GM18951 (cell line): Measurements from ENCODE around the gene SERPINB6.
A peak's percentile ranks its signal among the peaks of the same experiment; 100 is the strongest.
"Not testable (repeated sequence)": the region's sequence is repeated elsewhere in the genome, so short reads cannot be mapped to it uniquely, and the experiment has no call there.

Experiments used
- POLR2A ChIP-seq: IDR thresholded peaks from 4 replicates; pipeline ENCODE4 v1.6.1; 2011; ENCODE audit warnings: mild to moderate bottlenecking; ENCODE audit not compliant: insufficient read length, insufficient read depth; ENCODE audit errors: extremely low read depth
- in situ Hi-C: fragments of 300-500 bp; cut with MboI; formaldehyde crosslinking; loops from one replicate; pipeline ENCODE4 v1.12.0; 2022; ENCODE audit warnings: low sequenced_read_pairs, mixed read lengths, inconsistent platforms; ENCODE audit not compliant: unreplicated experiment

The SERPINB6 gene

DNA sequence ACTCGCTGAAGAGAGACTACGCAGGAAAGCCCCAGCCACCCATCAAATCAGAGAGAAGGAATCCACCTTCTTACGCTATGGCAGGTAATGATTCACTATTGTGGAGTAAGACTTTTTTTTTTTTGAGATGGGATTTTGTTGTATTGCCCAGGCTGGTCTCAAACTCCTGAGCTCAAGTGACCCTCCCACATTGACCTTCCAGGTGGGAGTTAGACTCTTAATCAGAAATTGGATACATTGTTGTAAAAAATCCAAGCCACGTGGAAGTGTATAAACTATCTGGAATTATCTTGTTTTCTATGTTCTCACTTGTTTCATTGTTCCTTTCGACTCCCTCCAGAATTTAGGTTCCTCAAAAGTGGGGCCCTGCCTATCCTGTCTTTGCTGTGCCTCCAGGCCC is 35.1 kb upstream of the SERPINB6 start:
- no peak for TF ChIP-seq POLR2A
- in situ Hi-C loops = no loop called here

DNA sequence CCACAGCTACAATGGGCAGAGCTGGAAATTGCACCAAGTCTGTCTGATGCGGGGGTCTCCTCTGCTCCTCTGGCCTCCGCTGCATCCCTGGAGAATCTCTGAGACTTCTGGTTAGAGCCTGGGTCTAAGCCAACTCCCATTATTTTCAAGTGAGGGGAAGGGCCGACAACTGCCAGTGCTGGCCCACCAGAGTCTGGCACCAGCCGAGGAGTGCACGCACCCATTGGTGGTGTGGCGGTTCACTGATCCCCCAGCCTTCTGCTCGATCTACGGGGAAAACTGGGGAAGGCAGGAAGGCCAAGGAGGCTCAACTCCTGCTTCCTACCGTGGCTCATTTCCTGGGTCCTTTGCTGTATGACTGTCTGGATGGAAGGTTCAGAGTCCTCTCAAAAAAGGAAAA is 34.5 kb upstream of the SERPINB6 start:
- in situ Hi-C loops = no loop called here
- no peak for TF ChIP-seq POLR2A

DNA sequence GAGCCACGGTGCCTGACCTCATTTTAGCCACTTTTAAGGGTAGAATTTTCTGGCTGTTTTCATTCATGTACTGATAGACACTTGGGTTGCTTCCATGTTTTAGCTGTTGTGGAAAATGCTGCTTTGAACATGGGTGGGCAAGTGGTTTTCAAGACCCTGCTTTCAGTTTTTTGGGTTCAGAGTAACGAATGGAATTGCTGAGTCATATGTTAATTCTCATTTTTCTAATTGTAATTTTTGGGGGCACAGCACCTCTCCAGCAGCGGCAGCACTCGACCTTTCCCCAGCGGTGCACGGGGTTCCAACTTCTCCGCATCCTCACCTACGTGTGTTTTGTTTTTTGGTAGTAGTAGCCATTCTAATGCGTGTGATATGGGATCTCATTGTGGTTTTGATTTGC is 33.7 kb upstream of the SERPINB6 start:
- no peak for TF ChIP-seq POLR2A
- in situ Hi-C loops = no loop called here

DNA sequence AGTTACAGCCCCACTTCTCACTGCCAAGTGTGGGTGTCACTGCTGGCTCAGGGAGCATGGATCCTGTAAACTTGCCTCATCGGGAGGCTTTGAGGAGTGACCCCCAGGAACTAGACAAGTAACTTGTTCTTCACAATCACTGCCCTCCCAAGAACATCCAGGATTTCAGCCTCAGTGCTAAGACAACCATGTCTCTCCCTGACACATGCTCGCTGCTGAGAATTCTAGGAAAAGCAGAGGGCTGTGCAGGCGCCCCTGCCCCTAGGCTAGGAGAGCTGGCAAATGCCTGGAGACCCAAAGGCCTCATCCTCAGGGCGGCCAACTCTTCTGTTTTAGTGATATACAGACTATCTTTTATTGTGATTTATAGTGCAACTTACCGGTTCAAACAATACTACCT is 31.9 kb upstream of the SERPINB6 start:
- in situ Hi-C loops = not testable (repeated sequence)

DNA sequence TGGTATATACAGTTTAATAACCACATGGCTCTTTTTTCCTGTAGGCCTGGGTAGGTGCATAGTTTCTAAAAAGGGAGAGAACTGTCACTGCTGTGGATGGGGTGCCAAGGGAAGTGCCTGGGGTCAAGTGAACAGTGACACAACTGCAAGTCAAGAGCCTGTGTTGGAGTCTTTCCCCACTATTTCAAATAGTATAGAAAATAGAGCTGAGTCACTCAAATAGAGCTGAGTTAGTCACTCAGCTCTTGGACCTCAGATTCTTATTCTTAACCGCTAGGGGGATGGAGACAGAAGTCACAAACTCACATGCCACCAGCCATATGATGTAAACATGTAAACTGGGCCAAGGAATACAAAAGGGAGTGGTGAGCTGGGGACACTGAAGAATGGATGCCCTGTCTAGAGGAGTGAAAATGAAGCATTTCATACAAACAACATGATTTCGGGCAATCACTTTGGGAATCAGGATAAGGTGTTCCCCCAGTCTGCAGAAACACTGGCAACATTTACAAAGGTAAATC is 30.5 kb upstream of the SERPINB6 start:
- in situ Hi-C loops = no loop called here
- no peak for TF ChIP-seq POLR2A

DNA sequence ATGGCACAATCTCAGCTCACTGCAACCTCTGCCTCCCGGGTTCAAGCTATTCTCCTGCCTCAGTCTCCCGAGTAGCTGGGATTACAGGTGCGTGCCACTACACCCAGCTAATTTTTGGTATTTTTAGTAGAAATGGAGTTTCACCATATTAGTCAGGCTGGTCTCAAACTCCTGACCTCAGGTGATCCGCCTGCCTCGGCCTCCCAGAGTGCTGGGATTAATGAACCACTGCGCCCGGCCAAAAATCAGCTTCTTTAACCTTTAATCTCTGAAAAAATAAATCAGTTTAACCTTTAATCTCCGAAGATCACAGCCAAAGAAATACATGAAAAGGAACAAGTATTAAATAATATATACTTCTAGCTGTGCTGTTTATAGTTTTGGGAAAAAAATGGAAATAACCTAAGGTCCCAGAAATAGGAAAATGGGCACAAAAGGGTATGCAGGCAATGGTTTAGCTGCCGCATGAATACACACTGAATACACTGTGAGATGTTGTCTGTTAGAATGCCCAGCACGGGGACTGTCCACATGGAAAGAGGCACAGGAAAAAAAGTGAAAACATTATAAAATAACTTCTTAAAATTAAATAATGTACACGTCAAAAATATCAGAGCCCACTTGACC is 29.9 kb upstream of the SERPINB6 start:
- TF ChIP-seq POLR2A = no peak
- in situ Hi-C loops = no loop called here

DNA sequence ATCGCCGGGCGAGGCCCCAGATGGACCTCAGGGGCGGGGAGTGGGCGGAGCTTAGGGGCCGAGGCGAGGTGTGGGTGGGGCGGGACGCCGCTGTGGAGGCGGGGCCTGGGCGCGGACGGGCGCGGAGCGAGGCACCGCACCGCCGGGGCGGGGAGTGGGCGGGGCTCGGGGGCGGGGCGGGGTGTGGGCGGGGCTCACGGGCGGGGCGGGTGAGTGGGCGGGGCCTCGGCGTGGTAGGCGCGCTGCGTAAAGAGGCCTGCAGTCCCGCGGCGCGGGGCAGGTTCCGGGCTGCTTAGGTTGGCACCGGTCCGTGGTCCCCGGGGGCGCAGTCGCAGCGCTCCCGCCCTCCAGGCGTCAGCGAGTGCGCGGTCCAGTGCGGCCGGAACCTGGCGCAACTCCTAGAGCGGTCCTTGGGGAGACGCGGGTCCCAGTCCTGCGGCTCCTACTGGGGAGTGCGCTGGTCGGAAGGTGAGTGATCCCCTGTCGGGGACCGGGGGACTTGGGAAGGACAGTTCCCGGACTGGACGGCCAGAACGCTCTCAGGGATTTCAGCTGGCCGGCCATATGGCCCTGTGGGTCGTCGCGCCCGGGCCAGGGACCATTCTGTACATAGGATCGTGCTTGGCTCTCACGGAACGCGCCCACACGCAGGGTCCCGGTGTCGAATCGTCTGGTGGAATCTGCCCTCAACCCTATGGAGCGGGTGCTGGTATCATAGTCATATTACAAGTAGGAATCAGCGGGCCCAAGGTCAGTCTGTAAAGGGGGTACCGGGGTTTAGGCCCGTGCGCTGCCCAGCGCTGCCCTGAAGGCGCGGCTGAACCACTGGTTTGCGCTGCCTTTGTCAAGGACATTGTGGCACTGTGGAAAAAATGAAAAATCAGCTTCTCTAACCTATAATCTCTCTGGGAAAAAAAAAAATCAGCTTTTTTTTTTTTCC is 28.5 kb upstream of the SERPINB6 start, which contains the start of gene NQO2:
TSS of gene NQO2 (plus strand) at position 277 of the 940 bp plus-strand sequence. CDS start 6,659 bp downstream, outside the sequence.
- in situ Hi-C loops = no loop called here

DNA sequence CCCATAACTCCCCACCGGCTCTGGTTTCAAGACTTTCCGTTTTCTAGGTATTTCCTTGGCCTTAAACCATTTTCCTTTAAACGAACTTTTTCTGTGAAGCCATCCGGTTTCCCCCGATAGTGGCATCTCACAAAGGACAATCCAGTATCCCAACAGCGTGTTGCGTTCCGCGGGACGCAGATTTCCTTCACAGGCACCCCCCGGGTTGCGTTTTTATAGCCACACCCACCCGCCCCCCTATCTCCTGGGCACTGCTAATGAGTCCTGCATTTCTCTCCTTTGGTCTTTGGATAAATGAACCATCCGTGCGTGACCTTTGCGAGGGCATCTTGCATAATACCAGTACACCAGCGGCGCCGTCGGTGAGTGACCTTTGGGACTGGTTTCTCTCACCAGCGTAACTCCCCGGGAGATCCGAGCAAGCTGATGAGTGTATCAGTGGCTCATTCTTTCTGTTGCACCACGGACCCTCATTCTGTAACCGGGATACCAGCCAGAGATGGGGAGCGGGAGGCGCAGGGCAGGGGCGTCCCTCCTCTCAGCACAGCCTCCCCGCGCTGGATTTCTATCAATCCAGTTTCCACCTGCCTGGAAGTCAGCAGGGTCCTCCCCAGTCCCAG is 27.7 kb upstream of the SERPINB6 start:
- TF ChIP-seq POLR2A = no peak
- in situ Hi-C loops = no loop called here

More for the DNA sequence above, 28.5 kb upstream of the SERPINB6 start, which contains the start of gene NQO2:
- peak; percentile 78 for TF ChIP-seq POLR2A

DNA sequence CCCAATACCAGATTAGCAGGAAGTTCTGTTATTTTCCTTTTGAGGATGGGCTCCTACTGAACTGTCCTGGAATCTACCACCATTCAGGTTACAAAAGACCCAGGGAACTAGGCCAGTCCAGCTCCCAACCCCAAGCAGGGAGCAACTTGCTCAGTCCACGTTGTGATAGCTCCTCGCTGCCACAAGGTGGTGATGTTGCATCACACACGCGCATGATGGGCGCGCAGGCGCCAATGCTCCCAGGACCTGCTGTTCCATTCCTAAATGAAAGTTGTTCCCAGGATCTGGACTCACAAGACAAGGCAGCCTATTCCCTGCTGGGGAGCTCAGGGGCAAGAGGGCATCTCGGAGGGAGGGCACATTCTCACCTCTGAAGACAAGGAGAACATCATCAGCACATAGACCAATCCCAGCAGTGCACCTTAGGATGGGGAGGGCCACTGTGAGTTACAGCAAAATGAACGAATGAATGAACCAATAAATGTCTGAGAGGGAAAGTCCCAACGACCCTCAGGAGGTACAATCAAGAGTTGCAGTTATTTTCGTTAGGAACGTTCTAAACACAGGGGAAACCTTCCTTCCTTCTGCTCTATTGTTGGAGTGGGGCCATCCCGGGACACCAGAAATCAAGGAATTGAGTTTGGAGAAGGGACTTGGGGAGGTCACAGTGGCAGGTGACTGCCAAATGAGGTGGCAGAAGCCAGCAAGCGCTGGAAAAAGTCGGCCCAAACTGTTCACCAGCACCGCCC is 27.1 kb upstream of the SERPINB6 start:
- in situ Hi-C loops = not testable (repeated sequence)

DNA sequence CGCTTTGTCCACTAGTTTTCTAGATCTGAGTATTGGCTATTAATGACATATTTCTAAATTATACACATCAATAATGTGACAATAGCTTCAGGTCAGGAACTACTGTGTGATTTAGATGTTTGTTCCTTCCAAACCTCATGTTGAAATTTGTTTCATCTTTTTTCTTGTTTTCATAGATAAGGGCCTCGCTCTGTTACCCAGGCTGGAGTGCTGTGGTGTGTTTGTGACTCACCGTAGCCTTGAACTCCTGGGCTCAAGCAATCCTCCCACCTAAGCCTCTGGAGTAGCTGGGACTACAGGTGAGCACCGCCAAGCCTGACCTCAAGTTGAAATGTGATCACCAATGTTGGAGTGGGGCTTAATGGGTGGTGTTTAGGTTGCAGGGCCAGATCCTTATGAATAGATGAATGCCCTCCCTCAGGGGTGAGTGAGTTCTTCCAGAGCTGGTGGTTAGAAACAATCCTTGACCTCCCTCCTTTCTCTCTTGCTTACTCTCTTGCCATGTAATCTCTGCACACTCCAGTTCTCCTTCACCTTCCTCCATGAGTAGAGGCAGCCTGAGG is 22.5 kb upstream of the SERPINB6 start:
- in situ Hi-C loops = loop anchor here (5.0 kb wide), 1 partner anchor 53 kb away; no protein-coding TSS in a partner anchor
- no peak for TF ChIP-seq POLR2A

DNA sequence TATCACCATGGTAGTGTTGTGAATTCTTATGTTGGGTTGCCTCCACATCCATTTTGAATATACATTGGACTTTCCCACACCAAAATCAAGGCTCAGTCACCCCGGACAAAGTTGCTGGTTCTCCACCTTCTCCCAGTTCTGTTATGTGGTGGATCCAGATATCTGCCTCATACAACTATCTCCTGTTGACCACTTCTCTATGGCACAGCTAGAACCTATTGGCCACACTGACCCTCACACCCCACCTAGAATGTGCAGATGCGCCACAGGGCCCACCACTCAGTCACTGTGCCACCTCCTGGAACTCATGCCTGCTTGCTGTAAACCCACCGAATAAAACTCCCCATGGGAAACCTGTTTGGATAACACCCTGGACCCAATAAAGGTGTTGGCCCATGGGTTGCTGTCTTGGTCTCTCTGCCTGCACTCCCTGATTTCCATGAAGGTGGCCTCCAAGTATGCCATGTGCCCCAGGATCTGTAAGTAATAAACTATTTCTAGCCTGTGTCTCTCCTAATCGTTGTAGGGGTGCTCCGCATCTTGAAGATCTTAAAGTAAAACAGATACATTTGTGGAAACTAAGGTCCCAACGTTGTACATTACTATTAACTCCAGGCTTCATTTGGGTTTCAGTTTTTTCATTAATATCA is 21.1 kb upstream of the SERPINB6 start:
- in situ Hi-C loops = loop anchor here (5.0 kb wide), 1 partner anchor 55 kb away; no protein-coding TSS in a partner anchor
- no peak for TF ChIP-seq POLR2A
